ENCODE data around the gene UBA7.

The UBA7 gene

GRCh38 chr3:49757197-49757596, 56.6 kb downstream of the UBA7 start:
- TF ChIP-seq CTCF (IDR thresholded peaks at IDR 0.05) = no peak

GRCh38 chr3:49756036-49756435, 57.7 kb downstream of the UBA7 start:
- no peak for TF ChIP-seq CTCF (IDR thresholded peaks at IDR 0.05)

Data from LNCAP (cell line).